OCI-M1 (cell line): ENCODE results near the gene TFDP1.

Source experiments
- DNase-seq: peaks from one replicate; lab custom pipeline; 2025; lab: John Stamatoyannopoulos, UW

Gene TFDP1, protein sequence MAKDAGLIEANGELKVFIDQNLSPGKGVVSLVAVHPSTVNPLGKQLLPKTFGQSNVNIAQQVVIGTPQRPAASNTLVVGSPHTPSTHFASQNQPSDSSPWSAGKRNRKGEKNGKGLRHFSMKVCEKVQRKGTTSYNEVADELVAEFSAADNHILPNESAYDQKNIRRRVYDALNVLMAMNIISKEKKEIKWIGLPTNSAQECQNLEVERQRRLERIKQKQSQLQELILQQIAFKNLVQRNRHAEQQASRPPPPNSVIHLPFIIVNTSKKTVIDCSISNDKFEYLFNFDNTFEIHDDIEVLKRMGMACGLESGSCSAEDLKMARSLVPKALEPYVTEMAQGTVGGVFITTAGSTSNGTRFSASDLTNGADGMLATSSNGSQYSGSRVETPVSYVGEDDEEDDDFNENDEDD

DNA sequence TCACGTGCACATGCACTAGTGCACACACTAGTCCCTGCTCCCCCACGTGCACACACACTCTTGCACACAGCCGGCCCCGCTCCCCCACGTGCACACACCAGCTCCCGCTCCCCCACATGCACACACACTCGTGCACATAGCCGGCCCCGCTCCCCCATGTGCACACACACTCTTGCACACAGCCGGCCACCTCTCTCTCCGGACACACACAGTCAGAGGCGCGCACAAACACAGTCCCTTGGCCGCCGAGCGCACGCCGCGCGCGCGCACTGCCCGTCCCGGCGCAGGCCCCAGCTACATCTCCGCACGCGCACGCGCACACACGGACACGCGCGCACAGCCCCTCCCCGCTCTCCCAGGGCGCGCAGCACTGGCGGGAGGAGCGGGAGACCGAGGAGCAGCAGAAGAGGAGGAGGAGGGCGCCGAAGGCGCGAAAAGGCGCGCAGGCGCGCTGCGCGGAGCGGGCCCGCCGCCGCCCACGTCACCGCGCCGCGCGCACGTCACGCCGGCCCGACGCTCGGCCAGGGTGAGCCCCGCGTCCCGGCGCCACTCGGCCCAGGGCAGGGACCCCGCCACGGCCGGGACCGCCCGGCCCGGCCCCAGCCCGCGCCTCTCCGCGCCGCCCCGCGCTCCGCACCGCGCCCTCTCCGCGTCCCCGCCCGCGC is at the start of gene TFDP1:
TSS of gene TFDP1 (plus strand) at position 549 of the 665 bp plus-strand sequence. CDS start 1,085 bp downstream, outside the sequence.
- DNase-seq: peak; percentile 83

DNA sequence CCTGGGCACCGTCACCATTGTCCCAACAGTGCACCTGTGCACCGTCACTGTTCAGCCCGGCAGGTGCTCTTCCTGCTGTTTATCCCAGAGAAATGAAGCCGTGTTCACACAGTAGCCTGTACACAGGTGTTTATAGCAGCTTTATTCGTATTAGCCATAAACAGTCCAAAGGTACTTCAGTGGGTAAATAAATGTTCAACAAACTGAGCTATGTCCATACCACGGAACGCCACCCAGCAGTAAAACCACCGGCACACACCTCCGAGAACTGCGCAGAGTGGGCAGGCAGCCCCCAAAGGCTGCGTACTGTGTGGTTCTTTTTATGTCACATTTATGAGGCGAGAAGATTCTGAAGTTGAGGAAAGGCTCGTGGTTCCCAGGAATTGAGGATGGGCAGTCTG is 49.2 kb upstream of the TFDP1 start:
- no peak for DNase-seq

DNA sequence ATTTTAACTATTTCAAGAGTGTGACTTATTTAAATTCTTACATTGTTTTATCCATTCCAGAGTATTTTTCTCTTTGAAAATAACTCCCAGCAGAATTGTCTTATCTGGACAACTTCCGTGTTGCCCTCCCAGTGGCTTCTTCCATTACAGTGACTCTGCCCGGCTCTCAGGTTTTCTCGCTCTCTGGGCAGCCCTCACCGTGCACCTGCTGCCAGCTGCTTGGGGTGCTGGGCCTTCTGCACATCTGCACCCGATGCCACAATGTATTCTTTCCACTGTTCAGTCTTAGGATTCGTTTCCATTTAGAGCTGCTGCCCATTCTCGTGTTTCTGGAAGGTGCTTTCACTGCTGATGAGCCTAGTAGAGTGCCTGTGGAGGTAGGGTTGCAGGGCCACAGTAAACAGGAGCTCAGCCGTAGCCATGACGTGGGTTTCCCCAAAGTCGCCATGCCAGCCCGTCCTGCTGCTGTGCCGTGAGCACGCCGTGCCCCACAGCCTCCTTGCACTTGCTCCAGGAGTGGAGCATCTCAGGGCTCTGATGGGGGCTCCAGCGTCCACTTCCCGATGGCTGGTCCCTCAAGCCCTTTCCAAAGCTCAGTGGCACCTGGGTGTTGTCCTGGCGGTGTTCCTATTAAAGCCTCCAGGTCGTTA is 48.0 kb upstream of the TFDP1 start:
- DNase-seq: no peak

DNA sequence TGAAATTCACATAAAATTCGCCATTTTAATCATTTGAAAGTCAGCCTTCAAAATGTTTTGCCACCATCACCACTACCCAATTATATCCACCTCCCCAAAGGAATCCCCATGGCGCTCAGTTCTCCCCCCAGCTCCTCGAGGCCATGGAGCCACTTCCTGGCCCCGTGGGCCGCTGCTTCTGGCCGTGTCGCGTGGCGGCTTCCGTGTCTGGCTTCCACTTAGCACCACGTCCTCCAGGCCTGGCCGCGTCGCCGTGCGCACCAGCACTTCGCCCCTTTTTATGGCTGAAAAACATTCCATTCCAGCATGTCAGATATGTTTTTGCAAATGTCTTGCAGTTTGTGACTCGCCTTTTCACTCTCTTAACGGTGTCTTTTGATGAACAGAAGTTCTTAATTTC is 47.3 kb upstream of the TFDP1 start:
- no peak for DNase-seq

DNA sequence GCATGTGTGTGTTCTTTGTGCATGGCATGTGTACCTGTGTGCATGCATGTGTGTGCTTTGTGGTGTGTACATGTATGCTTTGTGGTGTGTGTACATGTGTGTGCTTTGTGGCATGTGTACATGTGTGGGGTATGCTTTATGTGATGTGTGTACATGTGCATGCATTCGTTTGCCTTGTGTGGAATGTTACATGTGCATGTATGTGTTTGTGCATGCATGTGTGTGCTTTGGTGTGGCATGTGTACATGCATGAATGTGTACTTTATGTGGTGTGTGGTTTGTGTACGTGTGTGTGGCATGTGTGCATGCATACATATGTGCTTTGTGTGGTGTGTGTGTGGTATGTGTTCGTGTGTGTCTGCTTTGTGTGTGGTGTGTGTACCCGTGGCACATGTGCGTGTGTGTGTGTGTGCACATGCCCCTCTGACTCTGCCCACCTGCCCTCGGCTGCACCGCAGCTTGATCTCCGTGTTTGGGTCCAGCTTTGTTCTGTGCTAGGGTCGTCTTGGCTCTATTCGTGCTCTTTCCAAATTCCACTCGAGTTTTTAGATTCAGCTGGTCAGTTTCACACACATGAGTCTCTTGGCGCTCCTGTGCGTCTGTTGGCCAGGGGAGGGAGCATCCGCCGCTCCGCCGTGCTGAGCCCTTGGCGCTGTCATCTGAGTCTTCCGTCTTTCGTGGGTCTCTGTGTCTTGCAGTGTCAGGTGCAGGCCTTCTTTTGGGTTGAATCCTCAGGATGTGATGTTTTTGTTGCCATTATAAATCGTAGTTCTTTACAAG is 46.5 kb upstream of the TFDP1 start:
- no peak for DNase-seq

DNA sequence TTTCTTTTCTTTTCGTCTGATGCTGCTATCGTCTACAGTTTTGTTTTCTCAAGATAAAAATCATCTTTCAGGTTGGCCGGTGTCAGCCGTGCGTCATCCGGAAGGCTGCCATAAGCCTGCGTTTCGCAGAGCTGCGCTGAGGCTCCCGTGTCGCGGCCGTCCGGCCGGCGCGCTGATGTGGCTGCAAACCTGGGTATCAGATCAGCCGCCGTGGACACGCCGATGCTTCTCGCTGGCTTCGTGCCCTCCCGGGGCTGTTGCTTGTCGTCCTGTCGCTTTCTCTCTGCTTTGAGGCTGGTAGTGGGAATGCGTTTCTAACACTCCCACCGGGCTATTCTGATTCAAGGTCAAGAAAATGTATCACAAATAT is 45.9 kb upstream of the TFDP1 start:
- no peak for DNase-seq

DNA sequence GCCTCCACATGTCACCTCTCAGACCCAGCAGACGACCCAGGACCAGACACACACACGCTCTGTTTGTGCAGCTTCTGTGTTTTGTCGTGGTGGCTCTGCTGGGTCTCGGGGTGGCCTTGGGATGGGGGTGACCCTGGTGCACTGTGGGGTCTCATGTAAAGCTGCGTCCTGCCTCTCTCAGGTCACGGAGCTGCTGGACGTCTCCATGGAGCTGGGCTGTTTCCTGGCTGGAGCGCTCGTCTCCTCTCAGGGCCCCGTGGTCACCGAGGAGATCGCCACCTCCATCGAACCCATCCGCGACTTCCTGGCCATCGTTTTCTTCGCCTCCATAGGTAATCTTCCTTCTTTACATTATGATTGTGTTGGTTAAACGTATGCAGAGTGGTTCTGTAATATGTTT is 45.4 kb upstream of the TFDP1 start:
- no peak for DNase-seq

DNA sequence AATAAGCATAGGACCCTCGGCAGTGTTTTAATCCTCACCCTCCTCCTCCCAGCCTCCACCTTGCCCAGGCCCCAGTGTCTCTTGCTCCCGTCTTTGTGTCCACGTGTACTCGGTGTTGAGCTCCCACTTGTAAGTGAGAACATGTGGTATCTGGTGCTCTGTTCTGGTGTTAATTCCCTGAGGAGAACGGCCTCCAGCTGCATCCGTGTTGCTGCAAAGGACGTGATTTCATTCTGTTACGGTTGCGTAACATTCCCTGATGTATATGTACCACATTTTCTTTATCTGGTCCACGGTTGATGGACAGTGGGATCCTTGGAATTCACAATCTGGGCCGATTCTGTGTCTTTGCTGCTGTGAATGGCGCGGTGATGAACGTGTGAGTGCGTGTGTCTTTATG is 44.7 kb upstream of the TFDP1 start:
- no peak for DNase-seq

DNA sequence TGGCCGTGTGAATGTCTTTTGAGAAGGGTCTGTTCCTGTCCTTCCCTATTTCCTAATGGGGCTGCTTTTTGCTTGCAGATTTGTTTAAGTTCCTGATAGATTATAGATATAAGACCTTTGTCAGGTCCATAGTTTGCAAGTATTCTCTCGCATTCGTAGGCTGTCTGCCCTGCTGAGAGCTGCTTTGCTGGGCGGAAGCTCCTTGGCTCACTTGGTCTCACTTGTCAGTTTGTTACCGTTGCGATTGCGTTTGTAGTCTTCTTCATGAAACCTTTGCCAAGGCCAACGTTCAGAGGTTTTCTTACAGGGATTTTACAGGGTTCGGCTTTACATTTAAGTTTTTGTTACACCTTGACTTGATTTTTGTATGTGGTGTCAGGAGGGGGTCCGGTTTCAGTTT is 44.0 kb upstream of the TFDP1 start:
- no peak for DNase-seq

DNA sequence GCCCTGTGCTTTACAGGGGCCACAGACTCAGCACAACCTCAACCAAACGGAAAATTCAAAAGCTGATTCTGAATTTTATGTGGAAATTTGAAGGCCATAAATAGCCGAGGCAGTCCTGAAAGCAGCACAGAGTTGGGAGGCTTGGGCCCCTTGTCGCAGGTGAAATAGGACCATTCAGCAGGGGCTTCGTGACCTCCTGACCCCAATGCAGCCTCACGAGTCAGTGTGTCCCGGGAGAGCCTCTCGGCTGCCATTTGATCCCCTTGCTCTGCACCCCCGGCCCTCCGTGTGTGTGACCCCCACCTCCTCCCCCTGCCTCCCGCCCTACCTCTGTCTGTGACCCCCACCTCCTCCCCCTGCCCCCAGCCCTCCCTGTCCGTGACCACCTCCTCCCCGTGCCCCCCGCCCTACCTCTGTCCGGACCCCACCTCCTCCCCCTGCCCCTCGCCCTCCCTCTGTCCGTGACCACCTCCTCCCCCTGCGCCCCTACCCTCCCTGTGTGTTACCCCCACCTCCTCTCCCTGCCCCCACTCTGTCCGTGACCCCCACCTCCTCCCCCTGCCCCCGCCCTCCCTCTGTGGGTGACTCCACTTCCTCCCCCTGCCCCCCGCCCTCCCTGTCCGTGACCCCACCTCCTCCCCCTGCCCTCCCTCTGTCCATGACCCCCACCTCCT is 41.7 kb upstream of the TFDP1 start:
- DNase-seq: no peak

DNA sequence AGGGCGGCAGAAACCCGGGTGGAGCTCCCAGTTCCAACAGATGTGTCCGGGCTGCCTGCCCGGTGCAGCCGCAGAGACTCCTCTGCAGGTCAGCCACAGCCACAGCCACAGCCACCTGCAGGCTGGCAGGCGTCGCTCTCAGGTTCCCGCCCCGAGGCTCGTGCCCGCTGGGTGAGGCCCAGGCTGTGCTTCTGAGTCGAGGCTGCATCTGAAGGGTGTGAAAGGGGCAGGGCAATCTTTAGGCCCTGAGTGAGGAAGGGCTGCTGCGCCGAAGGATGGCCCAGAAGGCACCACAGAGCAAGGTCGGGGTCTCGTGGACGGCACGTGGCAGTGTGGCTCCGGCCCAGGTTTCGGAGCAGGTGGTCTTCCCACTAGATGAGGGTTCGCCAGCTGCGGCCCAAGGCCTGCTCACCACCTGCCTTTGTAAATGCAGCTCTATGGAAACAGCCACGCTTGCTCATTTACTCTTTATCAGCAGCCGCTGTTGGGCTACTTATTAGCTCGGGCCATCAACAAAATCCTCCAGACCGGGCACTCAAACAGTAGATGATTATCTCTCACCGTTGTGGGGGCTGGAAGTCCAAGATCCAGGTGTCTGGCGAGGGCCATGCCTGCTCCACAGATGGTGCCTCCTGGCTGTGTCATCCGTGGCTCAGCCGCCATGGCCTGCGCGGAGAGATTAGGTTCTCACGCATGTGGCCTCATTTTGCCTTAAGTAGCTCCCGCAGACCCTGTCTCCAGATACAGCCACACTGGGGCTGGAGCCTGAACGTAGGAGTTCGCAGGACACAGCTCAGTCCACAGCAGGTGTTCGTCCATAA is 40.3 kb upstream of the TFDP1 start:
- DNase-seq: no peak

DNA sequence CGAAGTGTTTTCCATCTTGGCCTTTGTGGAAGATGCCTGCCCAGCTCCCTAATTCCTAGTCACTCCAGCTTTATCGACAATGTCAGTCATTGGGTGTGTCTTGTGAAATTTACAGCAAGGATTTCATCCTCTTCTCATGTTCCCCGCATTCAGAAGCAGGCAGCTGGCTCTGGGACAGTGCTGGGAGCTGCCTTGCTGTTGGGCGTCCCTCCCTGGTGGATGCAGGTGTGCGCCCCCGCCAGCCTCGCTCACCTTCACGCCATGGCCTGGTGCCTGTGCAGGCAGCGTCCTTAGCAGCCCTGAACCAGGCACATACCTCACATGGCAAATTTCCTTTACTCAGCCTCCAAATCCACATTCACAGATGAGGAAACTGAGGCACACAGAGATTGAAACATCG is 39.7 kb upstream of the TFDP1 start:
- DNase-seq: no peak

DNA sequence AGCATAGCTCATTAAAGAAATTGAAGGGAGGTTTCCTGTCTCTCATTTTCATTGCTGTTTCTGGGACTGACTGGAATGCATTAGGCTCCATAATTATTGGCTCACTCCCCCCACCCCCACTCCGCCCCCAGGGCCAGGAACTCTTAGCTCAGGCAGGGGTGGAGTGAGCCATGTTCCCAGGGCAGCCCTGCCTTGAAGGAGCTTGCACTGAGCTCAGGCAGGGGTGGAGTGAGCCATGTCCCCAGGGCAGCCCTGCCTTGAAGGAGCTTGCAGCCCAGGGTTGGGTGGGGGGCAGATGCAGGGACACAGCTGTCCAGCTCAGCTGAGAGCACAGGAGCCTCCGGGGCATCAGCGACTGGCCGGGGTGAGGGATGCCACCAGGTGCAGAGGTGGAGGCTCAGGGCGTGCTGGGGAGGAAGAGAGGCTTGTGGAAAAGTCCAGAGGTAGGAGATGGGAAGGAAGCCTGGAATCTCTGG is 39.1 kb upstream of the TFDP1 start:
- no peak for DNase-seq

DNA sequence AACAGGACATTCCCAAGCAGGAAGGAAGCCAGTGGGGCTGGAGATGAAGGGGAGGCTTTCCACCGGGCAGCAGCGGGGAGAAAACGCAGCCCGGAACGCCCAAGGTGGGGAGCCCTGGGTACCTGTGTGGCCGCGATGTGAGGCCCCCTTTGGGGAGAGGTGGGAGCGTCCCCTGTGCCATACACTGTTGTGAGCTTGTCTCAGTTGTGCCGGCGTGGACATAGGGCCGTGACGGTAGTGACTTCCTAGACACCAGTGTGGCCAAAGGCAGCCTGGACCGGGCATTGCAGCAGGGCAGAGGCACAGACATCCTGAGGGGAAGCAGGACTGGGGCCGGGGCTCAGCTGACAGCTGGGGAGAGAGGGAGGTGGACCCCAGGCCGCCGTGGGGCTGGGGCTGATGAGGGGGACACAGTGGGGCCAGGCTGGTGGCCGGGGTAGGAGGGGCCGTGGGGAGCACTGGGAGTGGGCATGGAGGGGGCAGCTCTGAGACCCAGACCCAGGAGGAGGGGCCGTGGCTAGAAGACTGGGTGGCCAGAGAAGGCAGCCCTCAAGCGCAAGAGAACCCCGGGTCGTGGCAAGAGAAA is 38.5 kb upstream of the TFDP1 start:
- DNase-seq: no peak

DNA sequence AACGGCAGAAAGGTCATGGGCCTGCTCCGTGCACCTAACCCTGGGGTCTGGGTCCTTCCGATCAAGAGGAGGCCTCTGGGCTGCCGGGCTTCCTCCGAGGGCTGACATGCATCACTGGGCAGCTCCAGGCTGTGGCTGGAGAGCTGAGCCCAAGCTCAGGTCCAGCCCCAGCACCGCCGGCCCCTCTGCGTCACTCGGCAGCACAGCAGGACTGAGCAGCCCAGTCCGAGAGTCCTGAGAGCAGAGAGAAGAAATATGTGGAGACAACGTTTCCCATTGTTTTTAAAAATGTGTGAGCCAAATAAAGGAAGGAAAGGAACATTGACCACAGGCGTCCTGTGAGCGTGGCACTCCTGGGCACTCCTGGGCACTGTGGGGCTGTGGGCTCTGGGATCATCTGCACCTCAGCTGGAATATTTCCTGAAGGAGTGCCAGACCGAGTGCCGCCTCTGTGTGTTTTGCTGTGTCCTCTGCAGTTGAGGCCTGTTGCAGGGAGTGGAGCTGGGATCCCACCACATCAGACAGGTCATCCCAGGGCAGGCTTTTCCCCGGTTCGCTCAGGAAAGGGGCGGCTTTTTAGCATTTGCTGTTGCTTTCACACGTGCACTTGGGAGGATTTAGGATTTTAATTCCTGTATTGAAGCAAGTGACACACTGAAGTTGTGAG is 37.8 kb upstream of the TFDP1 start:
- no peak for DNase-seq

DNA sequence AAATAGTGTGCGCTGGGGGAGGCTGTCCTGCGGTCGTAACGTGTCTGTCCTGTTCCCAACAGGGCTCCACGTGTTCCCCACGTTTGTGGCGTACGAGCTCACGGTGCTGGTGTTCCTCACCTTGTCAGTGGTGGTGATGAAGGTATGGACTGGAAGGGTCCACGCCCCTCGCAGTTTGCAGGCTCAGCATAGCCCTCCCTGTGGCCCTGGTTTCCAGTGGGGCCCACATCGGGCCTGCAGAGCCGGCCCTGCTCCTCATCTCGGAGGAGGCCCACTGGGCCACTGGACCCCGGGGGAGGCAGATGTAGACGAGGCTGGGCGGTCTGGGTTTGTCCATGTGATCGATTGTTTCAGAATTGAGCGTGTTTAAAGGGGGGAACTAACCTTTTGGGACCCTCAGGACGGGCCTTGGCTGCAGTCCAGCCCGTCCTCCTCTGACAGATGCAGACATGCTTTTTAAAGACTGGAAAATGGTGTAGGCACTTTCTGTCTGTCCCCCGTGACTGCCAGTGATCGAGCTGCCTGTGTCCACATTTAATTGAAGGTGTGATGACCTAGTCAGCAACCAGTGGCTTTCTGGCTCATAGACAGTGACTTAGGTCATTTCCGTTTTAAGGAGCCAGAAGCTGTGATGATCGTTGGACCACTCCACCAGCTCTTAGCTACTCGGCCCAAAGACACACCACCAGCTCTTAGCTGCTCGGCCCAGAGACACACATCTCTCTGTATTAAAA is 37.1 kb upstream of the TFDP1 start:
- DNase-seq: no peak

DNA sequence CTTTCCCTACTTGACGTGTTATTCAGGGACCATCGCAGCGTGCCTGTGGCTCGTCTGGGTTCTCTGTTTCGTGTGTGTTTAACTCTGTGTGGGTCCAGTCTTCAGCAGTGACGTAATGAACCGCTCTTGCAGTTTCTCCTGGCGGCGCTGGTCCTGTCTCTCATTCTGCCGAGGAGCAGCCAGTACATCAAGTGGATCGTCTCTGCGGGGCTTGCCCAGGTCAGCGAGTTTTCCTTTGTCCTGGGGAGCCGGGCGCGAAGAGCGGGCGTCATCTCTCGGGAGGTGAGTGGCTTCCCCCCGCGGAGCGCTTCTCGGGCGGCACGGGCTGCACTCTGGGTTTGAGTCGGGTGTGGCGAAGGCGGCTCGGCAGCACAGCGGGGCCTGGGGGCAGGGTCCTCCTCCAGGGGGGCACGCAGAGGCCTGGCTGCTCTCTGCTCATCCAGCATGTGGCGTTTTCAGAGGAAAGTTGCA is 36.3 kb upstream of the TFDP1 start:
- no peak for DNase-seq

DNA sequence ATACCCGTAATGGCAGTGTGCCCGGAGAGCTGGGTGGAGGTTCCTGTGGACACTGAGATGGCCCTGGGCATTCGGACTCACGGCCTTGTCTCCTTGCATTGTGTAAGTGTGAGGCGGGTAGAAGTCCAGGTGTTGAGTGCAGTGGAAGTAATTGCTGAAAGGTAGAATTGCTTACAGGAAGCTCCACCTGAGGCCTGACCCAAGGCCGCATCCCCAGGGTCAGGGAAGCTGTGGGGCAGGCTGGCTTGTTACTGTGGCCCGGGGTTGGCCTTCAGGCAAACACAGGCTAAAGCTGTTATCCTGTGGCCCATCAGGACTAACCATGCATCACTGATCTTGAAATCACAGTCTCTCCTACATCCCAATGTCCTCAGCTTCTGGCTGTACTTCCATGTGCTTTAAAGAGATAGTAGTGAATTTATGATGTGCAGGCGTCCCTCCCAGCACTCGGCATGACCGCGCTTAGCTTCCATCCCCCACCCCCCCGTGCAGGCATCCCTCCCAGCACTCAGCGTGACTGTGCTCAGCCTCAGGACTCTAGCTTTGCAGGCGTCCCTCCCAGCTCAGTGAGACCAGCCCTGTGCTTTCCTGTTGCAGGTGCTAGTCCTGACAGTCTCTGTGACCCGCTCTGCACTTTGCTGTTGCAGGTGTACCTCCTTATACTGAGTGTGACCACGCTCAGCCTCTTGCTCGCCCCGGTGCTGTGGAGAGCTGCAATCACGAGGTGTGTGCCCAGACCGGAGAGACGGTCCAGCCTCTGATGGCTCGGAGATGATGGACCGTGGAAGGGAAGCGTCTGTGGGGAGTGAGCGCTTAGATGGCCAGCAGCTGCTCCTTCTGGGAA is 35.6 kb upstream of the TFDP1 start:
- no peak for DNase-seq
